Prostate gland (tissue), 2 donors: ENCODE data around the gene CAPZA2.

Experiments
- CTCF ChIP-seq, 4 experiments: fragments of 200-600 bp in 2 of 4; fragments of 450-650 bp in 2 of 4; sonication (generic) in 2 of 4; IDR thresholded peaks; 1 replicate in 3 of 4; 2 replicates in 1 of 4; pipeline ENCODE4 v1.5.1; 2016 to 2019; ENCODE audit warnings: antibody characterized with exemption in 4 of 4, mild to moderate bottlenecking in 2 of 4, moderate library complexity in 2 of 4
- POLR2A ChIP-seq: fragments of 450-650 bp; IDR thresholded peaks from one replicate; pipeline ENCODE4 v1.6.1; 2016; ENCODE audit warnings: antibody characterized with exemption, mild to moderate bottlenecking
- POLR2AphosphoS5 ChIP-seq: sonication (generic); formaldehyde crosslinking; IDR thresholded peaks from one replicate; pipeline ENCODE4 v1.6.1; 2017; ENCODE audit warnings: antibody characterized with exemption

GRCh38 chr7:116948934-116949333, 86.5 kb downstream of the CAPZA2 start:
- no peak for TF ChIP-seq POLR2AphosphoS5
- TF ChIP-seq CTCF (IDR thresholded peaks at IDR 0.05) = no peak
- TF ChIP-seq POLR2A = no peak
